GM12872 (cell line): ENCODE measurements around the gene WDR86.

Source experiments
- CTCF ChIP-seq: IDR thresholded peaks from 3 replicates; pipeline ENCODE4 v1.5.1; 2011; ENCODE audit warnings: low read depth, mild to moderate bottlenecking, low read length, moderate library complexity; ENCODE audit not compliant: insufficient read depth

Gene WDR86

DNA sequence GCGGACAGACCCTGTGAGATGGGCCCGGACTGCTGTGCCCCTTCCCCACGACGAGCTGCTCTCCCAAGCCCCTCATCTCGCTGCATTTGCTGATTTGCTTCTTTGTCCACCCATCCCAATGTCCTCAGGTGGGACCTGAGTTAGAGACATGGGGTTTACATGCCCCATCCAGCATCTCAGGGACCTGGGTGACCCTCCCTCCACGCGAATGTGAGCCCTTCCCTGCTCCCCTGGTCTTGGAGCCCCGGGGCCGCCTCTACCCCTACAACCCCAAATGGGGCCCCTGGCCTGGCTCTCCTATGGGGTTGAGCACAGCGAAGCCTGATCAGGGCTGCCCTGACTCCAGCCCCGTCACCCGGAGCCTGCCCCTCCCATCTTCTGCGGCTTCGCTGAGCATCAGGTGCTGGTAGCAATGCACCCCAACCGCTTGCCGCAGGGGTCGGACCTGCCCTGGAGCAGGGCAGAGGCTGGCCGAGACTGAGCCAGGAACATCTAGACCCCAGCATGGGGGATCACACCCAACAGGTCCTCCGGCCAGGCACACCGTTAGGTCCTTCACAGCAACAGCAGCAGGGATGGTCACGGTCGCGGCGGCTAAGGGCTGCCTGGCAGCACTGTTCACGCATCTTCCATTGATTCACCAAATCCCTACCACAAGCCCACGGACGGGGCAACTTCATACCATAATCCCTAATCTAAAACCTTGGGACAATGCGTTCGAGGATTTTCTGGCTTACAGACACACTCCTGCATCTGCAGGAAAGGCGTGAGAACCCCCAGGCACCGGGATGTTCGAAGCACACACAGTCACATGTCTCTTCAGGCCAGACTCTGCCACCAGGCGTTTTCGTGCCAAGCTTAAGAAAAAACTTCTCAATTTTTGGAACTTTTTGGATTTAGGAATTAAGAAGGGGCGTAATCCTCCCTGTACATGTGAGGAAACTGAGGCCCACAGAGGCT, 15.5 kb downstream of the WDR86 start:
- no peak for TF ChIP-seq CTCF

DNA sequence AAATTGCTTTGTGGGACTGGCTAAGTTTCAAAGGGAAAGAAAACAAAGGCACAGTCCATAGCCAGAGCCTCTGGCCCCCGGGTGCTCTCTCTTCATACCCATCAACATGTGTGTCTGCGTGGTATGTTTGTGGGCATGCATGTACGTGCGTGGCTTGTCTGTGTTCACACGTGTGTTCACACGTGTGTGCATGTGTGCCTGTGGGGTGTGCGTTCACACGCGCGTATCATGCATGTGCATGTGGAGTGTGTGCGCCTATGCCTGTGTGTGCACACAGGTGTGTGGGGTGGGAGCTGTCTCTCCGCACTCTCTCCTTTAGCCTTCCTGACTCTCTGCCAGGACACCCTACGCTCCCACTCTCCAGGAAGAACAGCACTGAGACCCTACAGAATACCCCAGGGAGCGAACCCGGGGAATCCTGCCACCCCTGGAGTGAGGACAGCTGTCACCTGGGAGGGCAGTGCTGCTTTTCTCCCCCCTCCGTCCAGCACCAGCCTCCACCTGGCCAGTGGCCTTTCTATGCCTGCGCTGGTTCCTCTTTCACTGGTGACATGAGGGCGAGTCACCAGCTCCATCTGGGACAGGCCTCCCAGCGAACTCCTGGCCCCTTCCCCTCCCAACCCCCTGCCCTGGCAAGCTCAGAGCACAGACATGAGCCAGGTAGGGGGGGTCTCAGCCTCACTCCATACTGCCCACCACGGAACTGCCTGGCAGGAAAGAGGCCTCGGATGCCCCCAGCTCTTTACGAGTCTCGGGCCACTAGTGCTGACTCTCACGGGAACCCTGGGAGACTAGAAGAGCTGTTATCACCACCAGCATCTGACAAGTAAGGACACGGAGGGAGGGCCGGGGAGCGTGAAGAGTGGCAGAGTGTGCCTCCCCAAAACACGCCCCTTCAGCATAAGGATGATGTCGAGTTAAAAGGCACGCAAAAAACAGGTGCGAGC, 16.5 kb downstream of the WDR86 start:
- no peak for TF ChIP-seq CTCF

DNA sequence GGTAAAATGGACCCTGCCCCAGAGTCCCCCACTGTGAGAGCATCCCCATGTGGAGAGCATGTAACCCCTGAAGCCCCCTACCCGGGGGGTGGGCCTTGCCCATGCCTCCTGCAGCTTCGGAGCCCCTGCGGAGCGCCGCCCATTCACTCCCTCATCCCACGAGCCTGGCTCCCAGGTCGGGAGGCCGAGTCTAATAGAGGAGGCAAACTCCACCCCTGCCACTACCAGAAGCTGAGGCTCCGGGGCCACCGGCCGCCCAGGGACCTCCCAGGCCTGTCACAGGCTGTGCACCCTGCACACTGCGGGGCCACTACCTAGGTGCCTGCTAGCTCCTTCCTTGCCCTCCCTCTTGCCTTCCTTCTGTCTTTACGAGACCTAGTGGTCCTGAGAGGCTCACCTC, 17.4 kb downstream of the WDR86 start:
- no peak for TF ChIP-seq CTCF

DNA sequence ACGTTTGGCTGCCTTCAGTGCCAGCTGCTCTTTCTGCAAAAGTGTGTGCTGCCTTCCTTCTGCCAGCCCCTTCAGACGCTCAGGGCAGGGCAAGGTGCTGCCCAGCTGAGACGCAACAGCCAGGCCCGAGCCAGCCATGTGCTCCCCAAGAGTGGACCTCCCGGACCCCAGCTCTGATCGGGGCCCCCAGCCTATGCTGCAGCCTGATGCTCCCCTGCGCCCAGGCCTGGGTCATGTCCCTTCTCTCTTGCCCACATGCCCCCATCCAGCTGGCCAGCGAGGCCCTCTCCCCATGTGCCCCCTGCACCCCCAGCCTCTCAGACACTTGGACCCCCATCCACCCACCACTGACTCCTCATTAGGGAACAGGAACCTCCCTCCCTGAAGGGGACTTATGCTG, 17.8 kb downstream of the WDR86 start:
- TF ChIP-seq CTCF = no peak

GRCh38 chr7:151391358-151391730, 18.5 kb downstream of the WDR86 start:
- no peak for TF ChIP-seq CTCF

DNA sequence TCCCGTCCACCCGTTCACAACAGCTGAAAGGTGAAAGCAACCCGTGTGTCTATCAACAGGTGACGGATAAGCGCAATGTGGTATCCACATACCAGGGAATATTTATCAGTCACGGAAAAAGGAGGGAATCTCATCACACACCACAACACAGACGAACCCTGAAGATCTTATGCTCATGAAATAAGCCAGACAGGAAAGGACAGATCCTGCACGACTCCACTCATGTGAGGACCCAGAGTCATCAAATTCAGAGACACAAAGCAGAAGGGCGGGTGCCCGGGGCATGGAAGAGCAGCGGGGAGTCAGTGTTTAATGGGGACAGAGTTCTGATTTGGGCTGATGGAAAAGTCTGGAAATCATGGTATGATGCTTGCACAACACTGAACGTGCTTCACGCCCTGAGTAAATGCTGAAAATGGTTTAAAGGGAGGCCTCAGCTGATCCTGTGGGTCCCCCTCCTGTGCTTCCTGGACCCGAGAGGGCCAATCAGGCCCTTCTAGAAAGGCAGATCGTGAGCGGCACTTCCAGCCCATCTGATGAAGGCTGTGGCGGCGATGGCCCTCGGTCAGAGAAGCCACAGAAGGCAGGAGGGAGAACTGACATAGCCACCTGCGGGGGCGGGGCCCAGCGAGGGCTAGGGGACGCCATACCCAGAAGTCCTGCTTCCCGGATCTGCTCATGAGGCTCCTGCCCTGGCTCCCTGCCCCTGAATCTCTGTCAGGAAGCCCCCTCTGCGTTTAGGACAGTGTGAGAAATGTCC, 19.1 kb downstream of the WDR86 start:
- no peak for TF ChIP-seq CTCF
